ENCODE measurements around the gene HMCN2.

Gene HMCN2

DNA sequence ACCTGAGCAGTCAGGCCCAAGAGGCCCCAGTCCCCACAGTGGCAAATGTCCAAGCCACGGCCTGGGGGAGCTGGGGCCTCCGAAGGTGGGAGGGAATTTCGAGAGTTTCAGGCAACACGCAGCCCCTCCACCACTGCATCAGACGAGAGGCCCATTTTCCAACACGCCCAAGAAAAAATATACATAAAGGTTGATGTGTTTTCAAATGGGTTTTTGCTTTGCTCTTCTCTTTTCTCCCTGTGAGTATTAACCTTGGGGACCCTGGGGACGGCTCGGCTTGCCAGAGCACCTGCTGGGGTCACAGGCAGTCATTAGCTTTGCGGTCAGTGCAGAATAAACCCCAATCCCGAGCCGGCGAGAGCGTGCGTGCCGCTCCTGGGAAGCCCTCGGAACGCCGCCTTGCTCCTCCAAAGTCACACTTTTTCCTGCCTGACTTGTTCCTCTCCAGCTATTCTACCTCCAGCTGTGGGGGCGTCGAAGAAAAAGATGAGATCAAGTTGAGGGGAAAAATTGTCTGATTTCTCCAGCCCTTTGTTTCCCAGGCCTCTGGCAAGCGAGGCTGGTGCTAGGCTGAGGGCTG is 210.7 kb downstream of the HMCN2 start:
- no peak overlapping the region for H3K4me3 ChIP-seq (ENCODE audit: insufficient read length, low read depth)
- H3K9ac ChIP-seq (ENCODE audit: insufficient read length, low read depth) = no peak overlapping the region
- no peaks in the 10 kb centered on the region for H3K9me3 ChIP-seq (ENCODE audit: insufficient read depth, low read length)
- peaks cover 23% of the 10 kb centered on the region for H3K4me1 ChIP-seq (ENCODE audit: insufficient read depth, insufficient read length)
- H3K27me3 ChIP-seq (ENCODE audit: insufficient read depth, insufficient read length) = no peaks in the 10 kb centered on the region
- H3K36me3 ChIP-seq (ENCODE audit: insufficient read depth, insufficient read length, low read length) = peaks cover 11% of the 10 kb centered on the region
- TF ChIP-seq YY1 (IDR thresholded peaks at IDR 0.05; ENCODE audit: insufficient read depth, insufficient read length) (no peak), ZNF274 (IDR thresholded peaks at IDR 0.05; ENCODE audit: low read depth, low read length) (no peak), SUZ12 (IDR thresholded peaks at IDR 0.05; ENCODE audit: extremely low read depth, insufficient read depth, insufficient read length) (no peak)
- no peak for DNase-seq (ENCODE audit: low read depth, low spot score)

- Histone ChIP-seq H3K9me3 (ENCODE audit: insufficient read depth, low read length) (no peaks in the 10 kb centered on the region), H3K4me1 (ENCODE audit: insufficient read depth, insufficient read length) (peaks cover 23% of the 10 kb centered on the region), H3K4me3 (ENCODE audit: insufficient read length, low read depth) (no peak overlapping the region), H3K27me3 (ENCODE audit: insufficient read depth, insufficient read length) (no peaks in the 10 kb centered on the region), H3K9ac (ENCODE audit: insufficient read length, low read depth) (no peak overlapping the region), H3K36me3 (ENCODE audit: insufficient read depth, insufficient read length, low read length) (peaks cover 11% of the 10 kb centered on the region)
- TF ChIP-seq ZNF274 (IDR thresholded peaks at IDR 0.05; ENCODE audit: low read depth, low read length) (no peak), YY1 (IDR thresholded peaks at IDR 0.05; ENCODE audit: insufficient read depth, insufficient read length) (no peak), SUZ12 (IDR thresholded peaks at IDR 0.05; ENCODE audit: extremely low read depth, insufficient read depth, insufficient read length) (no peak)
- no peak for DNase-seq (ENCODE audit: low read depth, low spot score)
These were observed 212.0 kb downstream of the HMCN2 start for GRCh38 chr9:130477564-130477963.

GRCh38 chr9:130478152-130478551 is 212.6 kb downstream of the HMCN2 start:
- H3K9me3 ChIP-seq (ENCODE audit: insufficient read depth, low read length) = no peaks in the 10 kb centered on the region
- no peak for TF ChIP-seq YY1 (IDR thresholded peaks at IDR 0.05; ENCODE audit: insufficient read depth, insufficient read length)
- TF ChIP-seq ZNF274 (IDR thresholded peaks at IDR 0.05; ENCODE audit: low read depth, low read length) = no peak
- no peak for TF ChIP-seq SUZ12 (IDR thresholded peaks at IDR 0.05; ENCODE audit: extremely low read depth, insufficient read depth, insufficient read length)
- peaks cover 17% of the 10 kb centered on the region for H3K4me1 ChIP-seq (ENCODE audit: insufficient read depth, insufficient read length)
- H3K27me3 ChIP-seq (ENCODE audit: insufficient read depth, insufficient read length) = no peaks in the 10 kb centered on the region
- H3K36me3 ChIP-seq (ENCODE audit: insufficient read depth, insufficient read length, low read length) = peaks cover 11% of the 10 kb centered on the region
- no peak for DNase-seq (ENCODE audit: low read depth, low spot score)
- H3K4me3 ChIP-seq (ENCODE audit: insufficient read length, low read depth) = no peak overlapping the region
- H3K9ac ChIP-seq (ENCODE audit: insufficient read length, low read depth) = no peak overlapping the region

DNA sequence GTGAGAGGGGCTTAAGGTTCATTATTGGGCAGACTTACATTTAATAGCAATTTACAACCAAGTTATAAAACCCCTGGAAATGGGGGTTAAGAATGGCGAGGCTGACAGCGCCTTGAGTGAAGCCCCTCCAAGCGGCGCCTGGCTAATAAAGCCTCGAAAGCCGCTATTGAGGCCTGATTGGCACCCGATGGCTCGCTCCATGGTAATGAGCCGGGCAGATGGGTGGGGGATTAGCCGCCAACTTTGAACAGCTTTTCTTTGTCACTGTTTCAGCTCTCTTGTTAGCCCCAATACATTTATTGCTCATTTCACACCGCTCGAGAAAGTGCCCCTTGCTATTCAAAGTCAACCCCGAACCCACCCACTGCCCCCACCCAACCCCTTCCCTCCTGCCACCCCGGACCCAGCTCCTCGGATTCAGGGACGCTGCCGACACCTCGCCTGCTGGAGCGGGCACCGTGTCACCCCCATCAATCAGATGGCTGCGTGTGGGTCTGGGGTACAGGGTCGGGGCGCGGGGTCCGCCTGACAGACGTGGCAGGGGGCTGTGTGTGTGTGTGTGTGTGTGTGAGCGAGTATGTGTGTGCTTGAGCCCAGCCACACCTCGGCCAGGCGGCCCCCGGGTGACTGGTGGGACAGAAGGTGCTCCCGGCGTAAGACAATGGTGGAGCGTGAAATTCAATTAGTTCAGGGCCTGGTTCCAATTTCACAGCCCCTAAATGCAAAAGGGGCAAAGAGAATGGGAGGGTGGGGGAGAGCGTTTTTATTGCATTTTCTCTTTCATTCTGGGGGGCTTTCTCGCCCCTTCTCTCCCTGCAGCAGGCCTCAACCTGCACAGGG is 213.4 kb downstream of the HMCN2 start:
- Histone ChIP-seq H3K36me3 (ENCODE audit: insufficient read depth, insufficient read length, low read length) (peaks cover 11% of the 10 kb centered on the region), H3K4me3 (ENCODE audit: insufficient read length, low read depth) (no peak overlapping the region), H3K9ac (ENCODE audit: insufficient read length, low read depth) (no peak overlapping the region), H3K27me3 (ENCODE audit: insufficient read depth, insufficient read length) (no peaks in the 10 kb centered on the region), H3K4me1 (ENCODE audit: insufficient read depth, insufficient read length) (peaks cover 12% of the 10 kb centered on the region), H3K9me3 (ENCODE audit: insufficient read depth, low read length) (no peaks in the 10 kb centered on the region)
- no peak for TF ChIP-seq ZNF274 (IDR thresholded peaks at IDR 0.05; ENCODE audit: low read depth, low read length)
- no peak for DNase-seq (ENCODE audit: low read depth, low spot score)

DNA sequence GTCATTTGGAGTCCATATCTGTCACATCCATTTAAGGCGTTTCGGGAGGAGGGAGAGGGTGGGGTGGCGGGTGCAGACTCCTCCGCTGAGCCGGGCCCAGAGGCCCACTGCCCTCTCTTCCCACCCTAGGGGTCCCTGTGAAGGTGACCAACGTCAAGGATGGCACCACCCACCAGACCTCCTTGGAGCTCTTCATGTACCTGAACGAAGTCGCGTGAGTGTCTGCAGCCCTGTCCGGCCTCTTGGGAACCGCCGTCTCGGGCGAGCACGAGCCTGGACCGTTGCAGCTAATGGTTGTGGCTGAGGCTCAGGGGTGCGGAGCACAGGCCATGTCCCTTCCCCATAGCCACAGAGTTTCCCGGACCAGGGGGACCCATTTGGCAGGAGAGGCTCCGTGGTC is 214.0 kb downstream of the HMCN2 start:
- peaks cover 9% of the 10 kb centered on the region for H3K4me1 ChIP-seq (ENCODE audit: insufficient read depth, insufficient read length)
- H3K9ac ChIP-seq (ENCODE audit: insufficient read length, low read depth) = no peak overlapping the region
- peaks cover 11% of the 10 kb centered on the region for H3K36me3 ChIP-seq (ENCODE audit: insufficient read depth, insufficient read length, low read length)
- H3K27me3 ChIP-seq (ENCODE audit: insufficient read depth, insufficient read length) = no peaks in the 10 kb centered on the region
- no peaks in the 10 kb centered on the region for H3K9me3 ChIP-seq (ENCODE audit: insufficient read depth, low read length)
- H3K4me3 ChIP-seq (ENCODE audit: insufficient read length, low read depth) = no peak overlapping the region
- TF ChIP-seq SUZ12 (IDR thresholded peaks at IDR 0.05; ENCODE audit: extremely low read depth, insufficient read depth, insufficient read length) (no peak), ZNF274 (IDR thresholded peaks at IDR 0.05; ENCODE audit: low read depth, low read length) (no peak), YY1 (IDR thresholded peaks at IDR 0.05; ENCODE audit: insufficient read depth, insufficient read length) (no peak)
- no peak for DNase-seq (ENCODE audit: low read depth, low spot score)

DNA sequence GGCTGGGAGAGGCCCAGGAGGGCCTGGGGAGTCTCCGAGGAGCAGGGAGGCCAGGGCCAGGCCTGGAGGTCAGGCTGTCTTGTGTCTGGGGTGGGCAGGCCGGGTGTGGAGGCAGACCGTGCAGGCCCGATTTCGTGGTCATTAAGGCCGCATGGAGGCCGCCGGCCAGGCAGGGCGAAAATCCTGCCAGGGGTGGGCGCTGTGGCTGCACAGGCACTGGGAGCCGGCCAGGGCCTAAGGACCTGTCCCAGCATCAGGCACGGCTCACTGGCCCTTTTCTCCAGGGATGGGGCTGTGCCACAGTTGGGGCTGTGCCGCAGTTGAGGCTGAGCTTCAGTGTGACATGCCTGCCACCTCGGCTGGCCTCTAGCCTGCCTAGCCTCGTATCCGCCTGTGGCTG is 215.1 kb downstream of the HMCN2 start:
- Histone ChIP-seq H3K9ac (ENCODE audit: insufficient read length, low read depth) (no peak overlapping the region), H3K9me3 (ENCODE audit: insufficient read depth, low read length) (no peaks in the 10 kb centered on the region), H3K27me3 (ENCODE audit: insufficient read depth, insufficient read length) (no peaks in the 10 kb centered on the region), H3K4me1 (ENCODE audit: insufficient read depth, insufficient read length) (peaks cover 6% of the 10 kb centered on the region), H3K36me3 (ENCODE audit: insufficient read depth, insufficient read length, low read length) (peaks cover 19% of the 10 kb centered on the region), H3K4me3 (ENCODE audit: insufficient read length, low read depth) (no peak overlapping the region)
- TF ChIP-seq ZNF274 (IDR thresholded peaks at IDR 0.05; ENCODE audit: low read depth, low read length) (no peak), YY1 (IDR thresholded peaks at IDR 0.05; ENCODE audit: insufficient read depth, insufficient read length) (no peak), SUZ12 (IDR thresholded peaks at IDR 0.05; ENCODE audit: extremely low read depth, insufficient read depth, insufficient read length) (no peak)
- no peak for DNase-seq (ENCODE audit: low read depth, low spot score)

DNA sequence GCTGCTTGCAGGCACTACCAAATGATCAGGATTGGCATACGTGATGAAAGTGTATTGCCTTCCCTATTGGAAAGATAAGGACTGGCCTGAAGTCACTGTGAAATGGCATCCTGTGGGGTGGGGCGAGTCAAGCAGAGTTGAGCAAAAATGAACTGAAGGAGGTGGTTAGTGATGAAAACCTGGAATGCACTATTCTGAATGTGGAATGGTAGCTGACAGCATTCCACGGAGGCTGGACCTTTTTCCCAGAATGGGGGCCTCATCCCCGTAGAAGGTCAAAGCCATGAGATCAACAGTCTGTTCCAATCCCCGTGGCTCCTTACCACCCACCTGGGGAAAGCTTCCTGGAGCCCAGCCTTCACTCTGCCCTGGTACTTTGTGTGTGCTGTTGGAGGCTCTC is 216.9 kb downstream of the HMCN2 start:
- Histone ChIP-seq H3K36me3 (ENCODE audit: insufficient read depth, insufficient read length, low read length) (peaks cover 14% of the 10 kb centered on the region), H3K27me3 (ENCODE audit: insufficient read depth, insufficient read length) (no peaks in the 10 kb centered on the region), H3K4me1 (ENCODE audit: insufficient read depth, insufficient read length) (peaks cover 6% of the 10 kb centered on the region), H3K9ac (ENCODE audit: insufficient read length, low read depth) (no peak overlapping the region), H3K4me3 (ENCODE audit: insufficient read length, low read depth) (no peak overlapping the region), H3K9me3 (ENCODE audit: insufficient read depth, low read length) (no peaks in the 10 kb centered on the region)
- no peak for DNase-seq (ENCODE audit: low read depth, low spot score)
- no peak for TF ChIP-seq ZNF274 (IDR thresholded peaks at IDR 0.05; ENCODE audit: low read depth, low read length)
